ENCODE results near the gene COLEC11.

COLEC11 gene

DNA sequence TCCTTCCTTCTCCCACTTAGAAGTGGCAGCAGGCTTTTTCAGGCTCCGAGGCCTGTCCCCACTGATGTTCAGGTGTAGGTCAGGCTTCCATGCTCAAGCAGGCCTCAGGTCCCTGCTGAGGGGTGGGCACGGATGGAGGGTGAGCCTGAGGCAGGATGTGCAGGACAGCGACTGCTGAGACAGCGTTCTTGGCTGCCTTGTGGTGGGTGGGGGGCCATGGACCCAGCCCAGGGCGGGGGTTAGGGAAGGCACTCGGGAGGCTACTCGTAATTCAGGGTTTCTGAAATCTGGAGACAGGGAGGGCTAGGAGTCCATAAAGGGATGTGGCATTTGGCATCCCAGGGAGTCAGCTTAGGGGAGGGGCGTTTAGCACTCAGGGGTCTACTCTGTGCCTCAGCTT, 30.3 kb downstream of the COLEC11 start:
- TF ChIP-seq CTCF (IDR thresholded peaks at IDR 0.05) (no peak), ZFX (IDR thresholded peaks at IDR 0.05; ENCODE audit: borderline replicate concordance) (no peak)

GRCh38 chr2:3626118-3626811, 31.4 kb downstream of the COLEC11 start:
- TF ChIP-seq ZFX (IDR thresholded peaks at IDR 0.05; ENCODE audit: borderline replicate concordance) (no peak), CTCF (IDR thresholded peaks at IDR 0.05) (no peak)
- H3K27ac ChIP-seq: no peak overlapping the region

More for the DNA sequence above, 30.3 kb downstream of the COLEC11 start:
- no peak overlapping the region for H3K27ac ChIP-seq

GRCh38 chr2:3626812-3627499, 32.0 kb downstream of the COLEC11 start:
- TF ChIP-seq ZFX (IDR thresholded peaks at IDR 0.05; ENCODE audit: borderline replicate concordance) (no peak), CTCF (IDR thresholded peaks at IDR 0.05) (no peak)
- no peak overlapping the region for H3K27ac ChIP-seq

DNA sequence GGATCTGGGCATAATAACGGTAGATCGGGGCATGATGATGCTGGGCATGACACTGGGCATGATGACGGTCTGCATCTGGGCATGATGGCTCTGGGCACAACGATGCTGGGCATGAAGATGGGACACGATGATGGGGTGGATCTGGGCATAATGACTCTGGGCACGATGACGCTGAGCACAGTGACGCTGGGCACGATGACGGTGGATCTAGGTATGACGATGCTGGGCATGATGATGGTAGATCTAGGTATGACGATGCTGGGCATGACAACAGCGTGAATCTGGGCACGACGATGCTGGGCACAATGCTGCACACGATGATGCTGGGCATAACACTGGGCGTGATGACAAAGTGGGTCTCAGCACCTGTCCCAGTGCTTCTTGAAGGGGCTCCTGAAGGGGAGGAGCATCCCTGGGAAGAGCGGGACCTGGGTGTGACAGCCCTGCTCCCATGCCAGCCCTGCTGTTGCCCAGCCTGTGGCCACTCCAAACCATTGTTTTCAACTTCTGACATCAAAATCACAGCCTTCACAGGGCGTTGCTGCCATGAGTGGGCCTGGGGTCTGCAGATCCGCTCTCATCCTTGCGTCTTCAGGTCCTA, 32.7 kb downstream of the COLEC11 start:
- H3K27ac ChIP-seq: no peak overlapping the region
- TF ChIP-seq CTCF (IDR thresholded peaks at IDR 0.05): no peak
- no peak for TF ChIP-seq ZFX (IDR thresholded peaks at IDR 0.05; ENCODE audit: borderline replicate concordance)

DNA sequence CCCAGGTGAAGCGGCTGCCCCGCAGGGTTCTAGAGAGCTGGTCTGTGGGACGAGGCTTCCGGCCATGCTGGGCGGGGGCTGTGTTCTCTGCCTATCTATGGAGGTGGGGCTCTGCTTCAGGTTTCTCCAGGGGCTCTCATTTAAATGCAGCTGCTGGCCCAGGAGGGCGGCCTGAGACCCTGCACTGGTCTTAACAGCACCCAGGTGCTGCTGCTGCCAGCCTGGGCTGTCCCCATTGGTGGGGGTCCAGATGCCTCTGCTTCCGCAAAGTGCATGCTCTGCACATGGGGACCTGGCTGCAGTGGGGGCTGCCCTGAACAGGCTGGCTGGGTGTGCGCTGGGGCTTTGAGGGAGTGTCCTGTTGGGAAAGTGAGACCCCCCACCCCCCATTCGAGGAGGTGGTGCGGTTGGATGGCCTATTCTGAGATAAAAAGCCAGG, 33.3 kb downstream of the COLEC11 start:
- TF ChIP-seq ZFX (IDR thresholded peaks at IDR 0.05; ENCODE audit: borderline replicate concordance) (no peak), CTCF (IDR thresholded peaks at IDR 0.05) (no peak)
- H3K27ac ChIP-seq: no peak overlapping the region

DNA sequence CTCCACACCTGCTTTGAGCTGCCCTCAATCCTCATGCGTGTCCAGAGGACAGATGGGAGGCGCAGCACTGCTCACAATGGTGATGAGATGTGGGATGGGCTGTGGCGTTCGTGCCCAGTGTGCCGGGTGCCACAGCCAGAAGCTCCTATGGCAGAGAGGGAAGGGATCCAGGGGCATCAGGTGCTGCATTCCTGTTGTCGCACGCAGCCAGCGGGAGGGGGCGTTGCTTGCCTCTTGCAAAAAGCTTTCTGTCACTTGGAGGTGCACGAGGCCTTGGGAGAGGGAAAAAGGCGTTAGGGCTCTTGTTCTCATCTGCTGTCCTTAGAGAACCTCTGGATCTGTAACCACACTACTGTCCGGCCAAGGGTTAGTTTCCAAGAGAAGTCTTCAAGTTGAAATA, 33.9 kb downstream of the COLEC11 start:
- H3K27ac ChIP-seq: no peak overlapping the region
- TF ChIP-seq CTCF (IDR thresholded peaks at IDR 0.05): peak; percentile 21
- TF ChIP-seq ZFX (IDR thresholded peaks at IDR 0.05; ENCODE audit: borderline replicate concordance): no peak

DNA sequence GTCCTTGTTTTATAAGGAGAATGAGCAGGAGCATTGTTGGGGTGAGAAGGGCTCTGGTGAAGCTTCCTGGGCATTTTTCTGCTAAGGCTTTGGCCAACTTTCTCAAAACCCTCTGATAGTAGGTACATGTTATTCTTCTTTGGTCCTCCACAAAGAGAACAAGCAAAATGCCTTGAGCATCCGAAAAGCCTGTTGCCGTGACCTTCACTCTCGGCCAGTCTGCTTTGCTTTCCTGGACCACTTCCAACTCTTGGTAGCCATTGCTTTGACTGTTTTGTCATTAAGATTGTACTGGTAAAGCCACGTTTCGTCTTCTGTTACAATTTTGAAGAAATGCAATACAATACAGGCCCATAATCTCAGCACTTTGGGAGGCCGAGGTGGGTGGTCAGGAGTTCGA, 35.7 kb downstream of the COLEC11 start:
- TF ChIP-seq CTCF (IDR thresholded peaks at IDR 0.05) (no peak), ZFX (IDR thresholded peaks at IDR 0.05; ENCODE audit: borderline replicate concordance) (no peak)
- H3K27ac ChIP-seq: no peak overlapping the region
